HepG2 (cell line): ENCODE measurements around the gene FBF1. TPM values are rescaled to one million over a fixed set of nuclear protein-coding genes. Genes with fewer than 3 reads are reported as not detected.

Experiments
- CBFB ChIP-seq: sonication (generic); formaldehyde crosslinking; IDR thresholded peaks from 2 replicates; pipeline ENCODE4 v1.4.0; 2020; ENCODE audit warnings: missing genetic modification reagents
- DR1 ChIP-seq: sonication (generic); formaldehyde crosslinking; IDR thresholded peaks from 2 replicates; pipeline ENCODE4 v1.8.0; 2021; ENCODE audit warnings: mild to moderate bottlenecking, missing genetic modification reagents, inconsistent platforms
- KMT2A ChIP-seq: sonication (generic); formaldehyde crosslinking; IDR thresholded peaks from 2 replicates; pipeline ENCODE4 v1.4.0; 2020; ENCODE audit warnings: missing genetic modification reagents
- MTA1 ChIP-seq: sonication (generic); formaldehyde crosslinking; IDR thresholded peaks from 2 replicates; pipeline ENCODE4 v1.4.0; 2020; ENCODE audit warnings: missing genetic modification reagents, mild to moderate bottlenecking, borderline replicate concordance
- NCOR1 ChIP-seq: fragments of 200-600 bp; sonication (generic); IDR thresholded peaks from 2 replicates; pipeline ENCODE4 v1.7.0; 2017; ENCODE audit warnings: antibody characterized with exemption, low read length, borderline replicate concordance
- NFKB2 ChIP-seq: sonication (generic); formaldehyde crosslinking; IDR thresholded peaks from 2 replicates; pipeline ENCODE4 v1.4.0; 2020; ENCODE audit warnings: missing genetic modification reagents, borderline replicate concordance
- NFYB ChIP-seq: sonication (generic); formaldehyde crosslinking; IDR thresholded peaks from 2 replicates; pipeline ENCODE4 v1.4.0; 2020; ENCODE audit warnings: missing genetic modification reagents
- PCBP1 ChIP-seq: fragments of 200-400 bp; formaldehyde crosslinking; IDR thresholded peaks from 2 replicates; pipeline ENCODE4 v1.6.1; 2017; ENCODE audit warnings: mild to moderate bottlenecking, low read depth, low read length, borderline replicate concordance
- PHF5A ChIP-seq: IDR thresholded peaks from one replicate; pipeline ENCODE4 v1.6.1; 2018; ENCODE audit warnings: low read depth, missing genetic modification reagents; ENCODE audit not compliant: unreplicated experiment
- POLR2A ChIP-seq, 2 experiments: IDR thresholded peaks; 2 replicates each; pipeline ENCODE4 v1.6.1; 2011; ENCODE audit warnings: low read depth in 2 of 2, low read length in 2 of 2, mild to moderate bottlenecking in 1 of 2, moderate library complexity in 1 of 2; ENCODE audit not compliant: insufficient read depth in 1 of 2
- RAD21 ChIP-seq: fragments of 450-650 bp; formaldehyde crosslinking; IDR thresholded peaks from 2 replicates; pipeline ENCODE4 v1.5.0; 2020; ENCODE audit warnings: mild to moderate bottlenecking
- TEAD3 ChIP-seq: optimal IDR thresholded peaks from 2 replicates; pipeline ENCODE3; 2016; ENCODE audit warnings: borderline replicate concordance
- TMF1 ChIP-seq: sonication (generic); formaldehyde crosslinking; IDR thresholded peaks from 2 replicates; pipeline ENCODE4 v1.8.1; 2022; ENCODE audit warnings: low read depth, missing genetic modification reagents
- ZC3H4 ChIP-seq: sonication (generic); formaldehyde crosslinking; IDR thresholded peaks from 2 replicates; pipeline ENCODE4 v1.4.0; 2020; ENCODE audit warnings: missing genetic modification reagents, borderline replicate concordance
- ZFP36L2 ChIP-seq: sonication (generic); formaldehyde crosslinking; IDR thresholded peaks from 2 replicates; pipeline ENCODE4 v1.4.0; 2020; ENCODE audit warnings: missing genetic modification reagents
- ZFY ChIP-seq: sonication (generic); formaldehyde crosslinking; IDR thresholded peaks from 2 replicates; pipeline ENCODE4 v1.4.0; 2020; ENCODE audit warnings: missing genetic modification reagents
- ZNF20 ChIP-seq: sonication (generic); formaldehyde crosslinking; IDR thresholded peaks from 2 replicates; pipeline ENCODE4 v1.4.0; 2020; ENCODE audit warnings: mild to moderate bottlenecking, moderate library complexity, missing genetic modification reagents
- ZNF496 ChIP-seq: sonication (generic); formaldehyde crosslinking; IDR thresholded peaks from 2 replicates; pipeline ENCODE4 v1.8.1; 2023; ENCODE audit warnings: mild to moderate bottlenecking, moderate library complexity, missing genetic modification reagents; ENCODE audit not compliant: insufficient replicate concordance
- ZNF672 ChIP-seq: sonication (generic); formaldehyde crosslinking; IDR thresholded peaks from 2 replicates; pipeline ENCODE4 v1.8.1; 2022; ENCODE audit warnings: missing genetic modification reagents
- polyA plus RNA-seq, 8 experiments: library from polyadenylated mRNA; depleted of rRNA in 3 of 8; stranded (reverse) in 7 of 8; unstranded in 1 of 8; fragments of >200 nt; fragmentation: Illumina TruSeq in 4 of 8; extraction: Trizol in 4 of 8; gene quantifications; 2 replicates each; pipeline versions ENCODE4 v1.2.1 to v1.2.3, GENCODE V29; 2011 to 2016; ENCODE audit warnings: low read depth in 4 of 8, missing spikeins in 1 of 8, mixed read lengths in 1 of 8; ENCODE audit not compliant: insufficient read depth in 1 of 8
- total RNA-seq, 5 experiments: library from RNA; depleted of rRNA; stranded (reverse); fragments of >200 nt; fragmentation: Illumina TruSeq; extraction: Trizol; gene quantifications; 2 replicates each; pipeline ENCODE4 v1.2.3, GENCODE V29; 2016; ENCODE audit warnings: low read depth in 1 of 5
- TF ChIP-seq, protein P1 (sequence below): IDR thresholded peaks from 2 replicates; pipeline ENCODE4 v1.4.0; 2020; ENCODE audit warnings: mild to moderate bottlenecking, missing genetic modification reagents
- TF ChIP-seq, protein P2 (sequence below): sonication (generic); formaldehyde crosslinking; IDR thresholded peaks from 2 replicates; pipeline ENCODE4 v1.5.0; 2020; ENCODE audit warnings: mild to moderate bottlenecking, missing genetic modification reagents
- TF ChIP-seq, protein P3 (sequence below): sonication (generic); formaldehyde crosslinking; IDR thresholded peaks from 2 replicates; pipeline ENCODE4 v1.4.0; 2020; ENCODE audit warnings: missing genetic modification reagents

FBF1 gene
- total and polyA plus RNA-seq, 2 of the 13 experiments (the other 11 are each of a cell fraction or from before 2014, with no cell fraction given) = 2.4 to 8.1 TPM

DNA sequence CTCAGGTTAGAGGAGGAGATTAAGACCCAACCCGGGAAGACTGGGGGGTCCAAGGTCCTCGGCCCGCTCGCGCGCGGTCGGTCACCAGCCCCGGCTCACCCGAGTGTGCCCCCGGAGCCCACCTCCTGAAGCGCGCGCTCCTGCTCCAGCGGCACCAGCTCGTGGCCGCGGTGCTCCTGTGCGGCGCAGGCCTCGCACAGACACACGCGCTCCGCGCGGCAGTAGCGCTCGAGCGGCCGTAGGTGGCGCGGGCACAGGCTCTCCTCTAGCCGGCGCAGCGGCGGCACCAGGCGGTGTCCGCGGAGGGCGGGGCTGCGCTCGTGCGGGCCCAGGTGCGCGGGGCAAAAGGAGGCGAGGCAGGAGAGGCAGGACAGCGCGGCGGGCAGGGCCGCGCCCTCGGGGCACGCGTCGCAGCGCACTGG lies 63.1 kb downstream of the FBF1 start (continued):
- TF ChIP-seq PHF5A (CRISPR knock-in tag) (no peak), NFYB (CRISPR knock-in tag) (no peak), RAD21 (CRISPR knock-in tag) (peak; percentile 90), PCBP1 (0 out of 2 replicates have a peak, but pooled peaks have one; percentile 15), ZC3H4 (CRISPR knock-in tag) (no peak), TMF1 (no peak; the same call in 1 of the 2 replicates), POLR2A (IDR thresholded peaks at IDR 0.05; ENCODE audit: insufficient read depth in 1 of 2, low read depth in 2 of 2, low read length in 2 of 2) (no peak; a peak in 1 of 4 replicates), TEAD3 (CRISPR knock-in tag) (no peak), ZFY (CRISPR knock-in tag) (peak; percentile 81), NFKB2 (CRISPR knock-in tag) (no peak), ZNF672 (no peak), CBFB (no peak), DR1 (CRISPR knock-in tag) (0 out of 2 replicates have a peak, but pooled peaks have one; percentile 62), NCOR1 (no peak; the same call in 1 of the 2 replicates), MTA1 (CRISPR knock-in tag) (no peak), ZNF20 (CRISPR knock-in tag) (no peak; the same call in 1 of the 2 replicates), ZNF496 (CRISPR knock-in tag) (no peak), ZFP36L2 (CRISPR knock-in tag) (no peak), KMT2A (CRISPR knock-in tag) (0 out of 2 replicates have a peak, but pooled peaks have one; percentile 7)
- TF ChIP-seq, protein P1, sequence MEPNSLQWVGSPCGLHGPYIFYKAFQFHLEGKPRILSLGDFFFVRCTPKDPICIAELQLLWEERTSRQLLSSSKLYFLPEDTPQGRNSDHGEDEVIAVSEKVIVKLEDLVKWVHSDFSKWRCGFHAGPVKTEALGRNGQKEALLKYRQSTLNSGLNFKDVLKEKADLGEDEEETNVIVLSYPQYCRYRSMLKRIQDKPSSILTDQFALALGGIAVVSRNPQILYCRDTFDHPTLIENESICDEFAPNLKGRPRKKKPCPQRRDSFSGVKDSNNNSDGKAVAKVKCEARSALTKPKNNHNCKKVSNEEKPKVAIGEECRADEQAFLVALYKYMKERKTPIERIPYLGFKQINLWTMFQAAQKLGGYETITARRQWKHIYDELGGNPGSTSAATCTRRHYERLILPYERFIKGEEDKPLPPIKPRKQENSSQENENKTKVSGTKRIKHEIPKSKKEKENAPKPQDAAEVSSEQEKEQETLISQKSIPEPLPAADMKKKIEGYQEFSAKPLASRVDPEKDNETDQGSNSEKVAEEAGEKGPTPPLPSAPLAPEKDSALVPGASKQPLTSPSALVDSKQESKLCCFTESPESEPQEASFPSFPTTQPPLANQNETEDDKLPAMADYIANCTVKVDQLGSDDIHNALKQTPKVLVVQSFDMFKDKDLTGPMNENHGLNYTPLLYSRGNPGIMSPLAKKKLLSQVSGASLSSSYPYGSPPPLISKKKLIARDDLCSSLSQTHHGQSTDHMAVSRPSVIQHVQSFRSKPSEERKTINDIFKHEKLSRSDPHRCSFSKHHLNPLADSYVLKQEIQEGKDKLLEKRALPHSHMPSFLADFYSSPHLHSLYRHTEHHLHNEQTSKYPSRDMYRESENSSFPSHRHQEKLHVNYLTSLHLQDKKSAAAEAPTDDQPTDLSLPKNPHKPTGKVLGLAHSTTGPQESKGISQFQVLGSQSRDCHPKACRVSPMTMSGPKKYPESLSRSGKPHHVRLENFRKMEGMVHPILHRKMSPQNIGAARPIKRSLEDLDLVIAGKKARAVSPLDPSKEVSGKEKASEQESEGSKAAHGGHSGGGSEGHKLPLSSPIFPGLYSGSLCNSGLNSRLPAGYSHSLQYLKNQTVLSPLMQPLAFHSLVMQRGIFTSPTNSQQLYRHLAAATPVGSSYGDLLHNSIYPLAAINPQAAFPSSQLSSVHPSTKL (CRISPR knock-in tag) = no peak
- TF ChIP-seq, protein P2, sequence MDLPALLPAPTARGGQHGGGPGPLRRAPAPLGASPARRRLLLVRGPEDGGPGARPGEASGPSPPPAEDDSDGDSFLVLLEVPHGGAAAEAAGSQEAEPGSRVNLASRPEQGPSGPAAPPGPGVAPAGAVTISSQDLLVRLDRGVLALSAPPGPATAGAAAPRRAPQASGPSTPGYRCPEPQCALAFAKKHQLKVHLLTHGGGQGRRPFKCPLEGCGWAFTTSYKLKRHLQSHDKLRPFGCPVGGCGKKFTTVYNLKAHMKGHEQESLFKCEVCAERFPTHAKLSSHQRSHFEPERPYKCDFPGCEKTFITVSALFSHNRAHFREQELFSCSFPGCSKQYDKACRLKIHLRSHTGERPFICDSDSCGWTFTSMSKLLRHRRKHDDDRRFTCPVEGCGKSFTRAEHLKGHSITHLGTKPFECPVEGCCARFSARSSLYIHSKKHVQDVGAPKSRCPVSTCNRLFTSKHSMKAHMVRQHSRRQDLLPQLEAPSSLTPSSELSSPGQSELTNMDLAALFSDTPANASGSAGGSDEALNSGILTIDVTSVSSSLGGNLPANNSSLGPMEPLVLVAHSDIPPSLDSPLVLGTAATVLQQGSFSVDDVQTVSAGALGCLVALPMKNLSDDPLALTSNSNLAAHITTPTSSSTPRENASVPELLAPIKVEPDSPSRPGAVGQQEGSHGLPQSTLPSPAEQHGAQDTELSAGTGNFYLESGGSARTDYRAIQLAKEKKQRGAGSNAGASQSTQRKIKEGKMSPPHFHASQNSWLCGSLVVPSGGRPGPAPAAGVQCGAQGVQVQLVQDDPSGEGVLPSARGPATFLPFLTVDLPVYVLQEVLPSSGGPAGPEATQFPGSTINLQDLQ = no peak
- TF ChIP-seq, protein P3, sequence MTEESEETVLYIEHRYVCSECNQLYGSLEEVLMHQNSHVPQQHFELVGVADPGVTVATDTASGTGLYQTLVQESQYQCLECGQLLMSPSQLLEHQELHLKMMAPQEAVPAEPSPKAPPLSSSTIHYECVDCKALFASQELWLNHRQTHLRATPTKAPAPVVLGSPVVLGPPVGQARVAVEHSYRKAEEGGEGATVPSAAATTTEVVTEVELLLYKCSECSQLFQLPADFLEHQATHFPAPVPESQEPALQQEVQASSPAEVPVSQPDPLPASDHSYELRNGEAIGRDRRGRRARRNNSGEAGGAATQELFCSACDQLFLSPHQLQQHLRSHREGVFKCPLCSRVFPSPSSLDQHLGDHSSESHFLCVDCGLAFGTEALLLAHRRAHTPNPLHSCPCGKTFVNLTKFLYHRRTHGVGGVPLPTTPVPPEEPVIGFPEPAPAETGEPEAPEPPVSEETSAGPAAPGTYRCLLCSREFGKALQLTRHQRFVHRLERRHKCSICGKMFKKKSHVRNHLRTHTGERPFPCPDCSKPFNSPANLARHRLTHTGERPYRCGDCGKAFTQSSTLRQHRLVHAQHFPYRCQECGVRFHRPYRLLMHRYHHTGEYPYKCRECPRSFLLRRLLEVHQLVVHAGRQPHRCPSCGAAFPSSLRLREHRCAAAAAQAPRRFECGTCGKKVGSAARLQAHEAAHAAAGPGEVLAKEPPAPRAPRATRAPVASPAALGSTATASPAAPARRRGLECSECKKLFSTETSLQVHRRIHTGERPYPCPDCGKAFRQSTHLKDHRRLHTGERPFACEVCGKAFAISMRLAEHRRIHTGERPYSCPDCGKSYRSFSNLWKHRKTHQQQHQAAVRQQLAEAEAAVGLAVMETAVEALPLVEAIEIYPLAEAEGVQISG (CRISPR knock-in tag) = peak; percentile 54; the same call in 1 of the 2 replicates
